ENCODE results near the gene SLF2. TPM values are rescaled to one million over a fixed set of nuclear protein-coding genes. Genes with fewer than 3 reads are reported as not detected.

The SLF2 gene
- total and polyA plus RNA-seq, 2 of the 13 experiments (the other 11 are each of a cell fraction or from before 2014, with no cell fraction given), result 12.2 to 48.1 TPM

DNA sequence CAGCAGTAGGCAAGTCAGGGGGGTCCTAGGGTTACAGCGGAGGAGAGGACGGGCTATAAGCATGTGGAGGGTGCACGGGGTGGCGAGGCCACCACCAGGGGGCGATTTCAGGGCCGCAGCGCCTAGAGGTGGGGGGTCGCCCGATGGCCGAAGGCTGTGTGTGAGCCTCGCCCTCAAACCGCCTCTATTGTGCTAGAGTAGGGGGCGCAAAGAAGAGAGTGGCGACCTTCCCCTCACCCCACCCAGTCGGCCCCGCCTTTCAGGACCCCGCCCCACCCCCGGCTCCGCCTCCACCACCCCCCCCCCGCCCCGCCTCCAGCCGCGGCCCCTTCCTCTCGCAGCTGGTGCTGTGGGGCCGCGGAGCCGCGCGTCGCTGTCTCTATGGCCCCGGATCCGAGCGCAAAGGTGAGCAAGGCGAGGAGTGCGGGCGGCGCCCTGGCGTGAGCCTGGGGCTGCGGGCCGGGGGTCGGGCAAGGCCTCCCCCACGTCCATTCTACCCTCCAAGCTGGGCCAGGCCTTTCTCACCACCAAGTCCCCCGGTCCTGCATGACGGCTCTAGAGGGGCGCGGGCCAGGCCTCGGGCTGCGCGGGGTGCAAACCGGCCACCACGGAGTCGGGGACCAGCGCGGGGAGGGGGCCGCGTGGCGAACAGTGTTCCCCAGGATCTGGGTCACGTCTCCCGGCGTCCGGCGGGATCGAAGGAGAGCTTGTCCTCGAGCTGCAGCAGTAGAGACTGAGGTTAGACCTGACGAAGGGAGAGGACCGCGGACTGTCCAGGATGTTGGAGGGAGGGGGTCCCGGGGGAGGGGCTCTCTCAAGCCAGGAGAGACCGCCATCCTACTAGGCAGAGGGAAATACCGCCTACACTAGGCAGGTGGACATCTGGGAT lies 56.7 kb downstream of the SLF2 start, which contains the start of gene SEMA4G (continued):
- TF ChIP-seq, protein P1, sequence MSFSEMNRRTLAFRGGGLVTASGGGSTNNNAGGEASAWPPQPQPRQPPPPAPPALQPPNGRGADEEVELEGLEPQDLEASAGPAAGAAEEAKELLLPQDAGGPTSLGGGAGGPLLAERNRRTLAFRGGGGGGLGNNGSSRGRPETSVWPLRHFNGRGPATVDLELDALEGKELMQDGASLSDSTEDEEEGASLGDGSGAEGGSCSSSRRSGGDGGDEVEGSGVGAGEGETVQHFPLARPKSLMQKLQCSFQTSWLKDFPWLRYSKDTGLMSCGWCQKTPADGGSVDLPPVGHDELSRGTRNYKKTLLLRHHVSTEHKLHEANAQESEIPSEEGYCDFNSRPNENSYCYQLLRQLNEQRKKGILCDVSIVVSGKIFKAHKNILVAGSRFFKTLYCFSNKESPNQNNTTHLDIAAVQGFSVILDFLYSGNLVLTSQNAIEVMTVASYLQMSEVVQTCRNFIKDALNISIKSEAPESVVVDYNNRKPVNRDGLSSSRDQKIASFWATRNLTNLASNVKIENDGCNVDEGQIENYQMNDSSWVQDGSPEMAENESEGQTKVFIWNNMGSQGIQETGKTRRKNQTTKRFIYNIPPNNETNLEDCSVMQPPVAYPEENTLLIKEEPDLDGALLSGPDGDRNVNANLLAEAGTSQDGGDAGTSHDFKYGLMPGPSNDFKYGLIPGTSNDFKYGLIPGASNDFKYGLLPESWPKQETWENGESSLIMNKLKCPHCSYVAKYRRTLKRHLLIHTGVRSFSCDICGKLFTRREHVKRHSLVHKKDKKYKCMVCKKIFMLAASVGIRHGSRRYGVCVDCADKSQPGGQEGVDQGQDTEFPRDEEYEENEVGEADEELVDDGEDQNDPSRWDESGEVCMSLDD (CRISPR knock-in tag; IDR thresholded peaks at IDR 0.05; ENCODE audit: borderline replicate concordance), result peak; percentile 73; the same call in 1 of the 2 replicates
- TF ChIP-seq FOXP1 (IDR thresholded peaks at IDR 0.05) (no peak), FOXP1 (CRISPR knock-in tag; IDR thresholded peaks at IDR 0.05) (no peak), ZSCAN25 (CRISPR knock-in tag; IDR thresholded peaks at IDR 0.05) (peak; percentile 74; the same call in 1 of the 2 replicates), ZNF121 (CRISPR knock-in tag; IDR thresholded peaks at IDR 0.05) (no peak), ZNF670 (CRISPR knock-in tag; IDR thresholded peaks at IDR 0.05; ENCODE audit: borderline replicate concordance) (peak; percentile 68), SRY (CRISPR knock-in tag; IDR thresholded peaks at IDR 0.05) (peak; percentile 41), RXRB (CRISPR knock-in tag; IDR thresholded peaks at IDR 0.05; ENCODE audit: borderline replicate concordance) (peak; percentile 23), ZBTB7B (CRISPR knock-in tag; IDR thresholded peaks at IDR 0.05) (peak; percentile 93), POLR2AphosphoS5 (IDR thresholded peaks at IDR 0.05; ENCODE audit: low read depth, low read length) (peak; percentile 56; the same call in 1 of the 2 replicates), ZNF782 (CRISPR knock-in tag; IDR thresholded peaks at IDR 0.05; ENCODE audit: borderline replicate concordance) (0 out of 2 replicates have a peak, but pooled peaks have one; percentile 3), TGIF2 (CRISPR knock-in tag; IDR thresholded peaks at IDR 0.05) (no peak; the same call in 1 of the 2 replicates), HNF1B (CRISPR knock-in tag; IDR thresholded peaks at IDR 0.05) (peak; percentile 51), ARID2 (CRISPR knock-in tag; IDR thresholded peaks at IDR 0.05; ENCODE audit: borderline replicate concordance) (peak; percentile 49; the same call in 1 of the 2 replicates), AGO1 (IDR thresholded peaks at IDR 0.05; ENCODE audit: low read depth, low read length, poor library complexity, severe bottlenecking) (peak; percentile 5)
- TF ChIP-seq, protein P2, sequence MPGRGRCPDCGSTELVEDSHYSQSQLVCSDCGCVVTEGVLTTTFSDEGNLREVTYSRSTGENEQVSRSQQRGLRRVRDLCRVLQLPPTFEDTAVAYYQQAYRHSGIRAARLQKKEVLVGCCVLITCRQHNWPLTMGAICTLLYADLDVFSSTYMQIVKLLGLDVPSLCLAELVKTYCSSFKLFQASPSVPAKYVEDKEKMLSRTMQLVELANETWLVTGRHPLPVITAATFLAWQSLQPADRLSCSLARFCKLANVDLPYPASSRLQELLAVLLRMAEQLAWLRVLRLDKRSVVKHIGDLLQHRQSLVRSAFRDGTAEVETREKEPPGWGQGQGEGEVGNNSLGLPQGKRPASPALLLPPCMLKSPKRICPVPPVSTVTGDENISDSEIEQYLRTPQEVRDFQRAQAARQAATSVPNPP (CRISPR knock-in tag; IDR thresholded peaks at IDR 0.05), result peak; percentile 55; the same call in 1 of the 2 replicates
- TF ChIP-seq, protein P3, sequence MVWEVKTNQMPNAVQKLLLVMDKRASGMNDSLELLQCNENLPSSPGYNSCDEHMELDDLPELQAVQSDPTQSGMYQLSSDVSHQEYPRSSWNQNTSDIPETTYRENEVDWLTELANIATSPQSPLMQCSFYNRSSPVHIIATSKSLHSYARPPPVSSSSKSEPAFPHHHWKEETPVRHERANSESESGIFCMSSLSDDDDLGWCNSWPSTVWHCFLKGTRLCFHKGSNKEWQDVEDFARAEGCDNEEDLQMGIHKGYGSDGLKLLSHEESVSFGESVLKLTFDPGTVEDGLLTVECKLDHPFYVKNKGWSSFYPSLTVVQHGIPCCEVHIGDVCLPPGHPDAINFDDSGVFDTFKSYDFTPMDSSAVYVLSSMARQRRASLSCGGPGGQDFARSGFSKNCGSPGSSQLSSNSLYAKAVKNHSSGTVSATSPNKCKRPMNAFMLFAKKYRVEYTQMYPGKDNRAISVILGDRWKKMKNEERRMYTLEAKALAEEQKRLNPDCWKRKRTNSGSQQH (CRISPR knock-in tag; IDR thresholded peaks at IDR 0.05; ENCODE audit: low read depth), result 0 out of 2 replicates have a peak, but pooled peaks have one; percentile 9

Measured in HepG2 (cell line).